GM20000 (cell line): ENCODE data around the gene MYO15B.
"Not testable (repeated sequence)": the region's sequence is repeated elsewhere in the genome, so short reads cannot be mapped to it uniquely, and the experiment has no call there.

Experiments used
- DNase-seq: peaks from one replicate; pipeline ENCODE4 v3.0.0; 2012; ENCODE audit warnings: low spot score
- CTCF ChIP-seq: IDR thresholded peaks from 2 replicates; pipeline ENCODE4 v1.5.1; 2012; ENCODE audit warnings: mild to moderate bottlenecking, control low read depth; ENCODE audit errors: extremely low read depth, missing control alignments

MYO15B gene

GRCh38 chr17:75573540-75573957 lies 14.1 kb upstream of the MYO15B start:
- DNase-seq: no peak
- TF ChIP-seq CTCF: no peak

GRCh38 chr17:75573994-75574393 lies 13.6 kb upstream of the MYO15B start:
- no peak for DNase-seq
- no peak for TF ChIP-seq CTCF

- DNase-seq: no peak
- no peak for TF ChIP-seq CTCF
These were observed 13.1 kb upstream of the MYO15B start for GRCh38 chr17:75574404-75575036.

GRCh38 chr17:75575197-75575596 lies 12.4 kb upstream of the MYO15B start:
- TF ChIP-seq CTCF: no peak
- DNase-seq: no peak

- TF ChIP-seq CTCF: no peak
- no peak for DNase-seq
These were observed 11.9 kb upstream of the MYO15B start for GRCh38 chr17:75575728-75576127.

- TF ChIP-seq CTCF: no peak
- no peak for DNase-seq
These were observed 10.9 kb upstream of the MYO15B start for GRCh38 chr17:75576661-75577060.

GRCh38 chr17:75581121-75581725 lies 6.4 kb upstream of the MYO15B start:
- DNase-seq: not testable (repeated sequence)

- DNase-seq: not testable (repeated sequence)
These were observed 4.4 kb upstream of the MYO15B start for GRCh38 chr17:75583197-75583596.
